NCI-H2107 (cell line): Measurements from ENCODE around the gene RSPO3.
"Not testable (repeated sequence)": the region's sequence is repeated elsewhere in the genome, so short reads cannot be mapped to it uniquely, and the experiment has no call there.

ENCODE experiments used
- DNase-seq: peaks from one replicate; lab custom pipeline; 2025; lab: John Stamatoyannopoulos, UW

RSPO3 gene

DNA sequence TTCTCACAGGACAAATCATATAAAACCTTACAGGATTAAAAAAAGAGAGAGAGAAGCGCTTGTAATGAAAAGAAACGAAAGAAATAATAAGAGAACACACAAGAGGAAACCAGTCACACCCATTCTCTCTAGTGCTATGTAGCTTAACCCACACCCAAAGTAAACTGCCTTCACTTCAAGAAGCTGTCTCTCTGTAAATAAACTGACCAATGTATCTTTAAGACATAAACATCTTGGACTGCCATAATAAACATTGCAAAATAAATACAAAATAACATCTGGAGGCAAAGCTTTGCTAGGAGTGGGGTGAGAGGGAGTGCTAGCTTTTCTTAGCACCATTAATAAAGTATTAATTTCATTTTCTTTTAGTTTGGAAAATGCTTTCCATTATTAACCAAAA, 86.6 kb downstream of the RSPO3 start:
- DNase-seq: no peak

DNA sequence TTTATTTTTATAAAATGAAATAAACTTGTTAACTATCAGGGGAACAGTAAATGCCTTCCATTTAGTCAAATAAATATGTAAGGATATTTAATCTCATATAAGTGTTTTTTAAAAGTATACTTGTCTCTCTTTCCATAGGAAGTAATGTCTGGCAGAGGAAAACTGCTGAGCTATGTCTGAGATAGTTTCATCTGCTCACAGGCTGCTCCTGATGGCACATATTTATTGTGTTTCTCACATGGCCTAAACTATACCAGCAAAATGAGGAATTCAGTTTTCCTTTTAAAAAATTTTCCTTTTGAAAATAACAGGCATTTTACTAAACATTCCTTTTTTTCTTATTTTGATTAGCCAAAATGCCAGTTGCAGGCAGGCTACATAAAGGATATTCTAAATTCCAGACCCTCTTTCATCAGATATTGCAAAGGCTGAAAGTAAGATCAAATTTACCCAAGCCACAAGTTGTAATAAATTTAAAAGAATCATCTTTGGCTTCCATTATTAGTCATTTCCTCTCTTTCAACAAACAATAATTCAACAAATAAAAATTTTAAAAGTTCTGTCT, 88.1 kb downstream of the RSPO3 start:
- DNase-seq: no peak

- no peak for DNase-seq
Measured at GRCh38 chr6:127207591-127208120, 89.2 kb downstream of the RSPO3 start.

DNA sequence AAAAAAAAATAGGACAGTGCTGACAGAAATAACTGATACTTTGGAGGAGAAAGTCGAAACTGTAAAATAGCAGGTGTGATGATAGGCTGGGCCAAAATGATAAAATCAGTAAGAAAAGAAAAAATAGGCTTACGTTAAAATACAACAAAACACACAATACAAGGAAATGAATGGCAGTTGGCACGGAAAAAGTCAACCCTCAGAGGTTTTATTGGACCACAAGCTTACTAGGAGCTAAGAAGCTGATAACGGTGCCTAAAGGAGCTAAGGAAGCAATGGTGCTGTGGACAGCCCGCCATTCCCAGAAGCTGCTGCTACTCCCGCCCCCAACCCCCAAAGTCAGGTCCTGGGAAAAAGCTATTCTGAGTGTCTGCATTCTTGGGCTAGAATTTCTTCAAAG, 92.3 kb downstream of the RSPO3 start:
- DNase-seq: no peak

GRCh38 chr6:127212376-127212775, 93.9 kb downstream of the RSPO3 start:
- DNase-seq: no peak

DNA sequence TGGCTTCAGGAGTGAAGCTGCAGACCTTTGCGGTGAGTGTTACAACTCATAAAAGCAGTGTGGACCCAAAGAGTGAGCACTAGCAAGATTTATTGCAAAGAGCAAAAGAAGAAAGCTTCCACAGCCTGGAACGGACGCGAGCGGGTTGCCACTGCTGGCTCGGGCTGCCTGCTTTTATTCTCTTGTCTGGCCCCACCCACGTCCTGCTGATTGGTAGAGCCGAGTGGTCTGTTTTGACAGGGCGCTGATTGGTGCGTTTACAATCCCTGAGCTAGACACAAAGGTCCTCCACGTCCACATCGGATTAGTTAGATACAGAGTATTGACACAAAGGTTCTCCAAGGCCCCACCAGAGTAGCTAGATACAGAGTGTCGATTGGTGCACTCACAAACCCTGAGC, 95.6 kb downstream of the RSPO3 start:
- not testable (repeated sequence) for DNase-seq

- not testable (repeated sequence) for DNase-seq
Measured at GRCh38 chr6:127214531-127214930, 96.1 kb downstream of the RSPO3 start.

GRCh38 chr6:127215931-127216330, 97.5 kb downstream of the RSPO3 start:
- DNase-seq: no peak

GRCh38 chr6:127216810-127217789, 98.6 kb downstream of the RSPO3 start:
- DNase-seq: no peak

GRCh38 chr6:127219869-127220268, 101.4 kb downstream of the RSPO3 start:
- DNase-seq: no peak

DNA sequence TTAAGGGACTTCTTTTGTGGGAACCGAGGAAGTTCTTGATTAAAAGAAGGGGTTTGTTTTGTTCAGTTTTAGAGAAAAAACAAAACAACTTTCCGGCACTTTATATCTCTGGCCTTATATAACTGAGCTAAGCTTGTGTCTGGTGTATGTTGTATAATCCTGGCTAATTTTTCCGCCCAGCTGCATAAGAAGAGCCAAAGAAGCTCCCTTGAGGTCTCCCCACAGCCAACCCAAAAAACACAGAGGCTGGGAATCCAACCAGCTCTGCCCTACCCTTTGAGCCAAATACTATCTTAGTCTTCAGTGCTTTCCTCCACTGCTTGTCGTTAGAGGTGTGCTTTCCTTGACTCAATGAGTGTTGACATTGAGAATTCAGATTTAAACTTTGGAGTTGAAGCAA, 102.7 kb downstream of the RSPO3 start:
- DNase-seq: no peak

DNA sequence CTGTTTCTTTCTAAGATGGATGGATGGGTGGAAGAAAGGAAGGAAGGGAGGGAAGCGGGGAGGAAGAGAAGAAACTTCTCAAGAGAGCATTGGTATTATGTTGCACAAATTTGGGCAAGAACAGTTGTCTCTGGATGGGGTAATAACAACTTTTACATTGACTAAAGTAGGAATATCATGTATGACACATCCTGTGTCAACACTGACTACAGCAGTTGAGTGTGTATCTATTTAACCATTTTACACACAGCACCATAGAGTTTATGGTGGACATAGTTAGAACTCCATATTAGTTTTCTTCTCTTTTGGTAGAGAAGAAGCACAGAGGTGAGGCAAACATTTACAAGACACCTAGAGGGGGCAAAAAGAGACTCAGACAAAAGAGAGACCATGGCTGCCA, 103.9 kb downstream of the RSPO3 start:
- no peak for DNase-seq

DNA sequence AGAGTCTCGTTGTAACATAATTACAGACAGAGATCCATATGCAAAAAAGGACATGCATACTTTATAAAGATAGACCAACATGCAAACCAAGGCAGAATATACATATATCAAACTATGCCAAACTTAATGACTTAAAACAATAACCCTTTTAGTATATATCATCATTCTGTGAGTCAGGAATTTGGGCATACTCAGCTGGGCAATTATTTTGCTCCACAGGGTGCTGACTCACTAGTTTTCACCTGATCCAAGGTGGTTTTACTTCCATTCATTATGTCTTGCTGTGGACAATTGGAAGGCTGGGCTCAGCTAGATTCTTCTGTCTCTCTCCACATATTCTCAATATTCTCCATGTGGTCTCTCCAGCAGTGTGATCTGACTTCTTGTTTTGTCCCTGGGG, 107.0 kb downstream of the RSPO3 start:
- DNase-seq: no peak

GRCh38 chr6:127233819-127234218, 115.3 kb downstream of the RSPO3 start:
- not testable (repeated sequence) for DNase-seq

DNA sequence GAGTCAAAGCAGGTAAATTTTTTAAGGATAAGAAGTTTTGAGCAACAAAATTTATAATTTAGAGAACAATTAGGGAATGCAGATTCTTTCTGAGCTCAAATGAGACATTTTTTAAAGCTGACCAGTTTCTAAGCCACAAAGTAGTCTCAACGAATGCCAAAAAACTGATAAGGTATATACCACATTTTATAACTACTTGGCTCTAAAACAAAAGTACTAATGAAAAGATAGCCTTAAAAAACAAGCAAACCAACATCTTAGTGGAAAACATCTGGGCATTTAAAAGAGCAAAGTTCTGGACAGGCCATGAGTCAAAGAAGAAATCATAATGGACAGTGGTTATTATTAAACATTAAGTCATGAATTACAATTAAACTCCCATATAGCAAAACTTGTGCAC, 125.0 kb downstream of the RSPO3 start:
- DNase-seq: no peak
